GM12872 (cell line): ENCODE measurements around the gene OR5H6.

ENCODE experiments used
- TF ChIP-seq, protein P1 (sequence below): IDR thresholded peaks from 3 replicates; pipeline ENCODE4 v1.5.1; 2011; ENCODE audit warnings: low read depth, mild to moderate bottlenecking, low read length, moderate library complexity; ENCODE audit not compliant: insufficient read depth

OR5H6 gene

GRCh38 chr3:98290916-98291315, 26.9 kb downstream of the OR5H6 start:
- TF ChIP-seq, protein P1, sequence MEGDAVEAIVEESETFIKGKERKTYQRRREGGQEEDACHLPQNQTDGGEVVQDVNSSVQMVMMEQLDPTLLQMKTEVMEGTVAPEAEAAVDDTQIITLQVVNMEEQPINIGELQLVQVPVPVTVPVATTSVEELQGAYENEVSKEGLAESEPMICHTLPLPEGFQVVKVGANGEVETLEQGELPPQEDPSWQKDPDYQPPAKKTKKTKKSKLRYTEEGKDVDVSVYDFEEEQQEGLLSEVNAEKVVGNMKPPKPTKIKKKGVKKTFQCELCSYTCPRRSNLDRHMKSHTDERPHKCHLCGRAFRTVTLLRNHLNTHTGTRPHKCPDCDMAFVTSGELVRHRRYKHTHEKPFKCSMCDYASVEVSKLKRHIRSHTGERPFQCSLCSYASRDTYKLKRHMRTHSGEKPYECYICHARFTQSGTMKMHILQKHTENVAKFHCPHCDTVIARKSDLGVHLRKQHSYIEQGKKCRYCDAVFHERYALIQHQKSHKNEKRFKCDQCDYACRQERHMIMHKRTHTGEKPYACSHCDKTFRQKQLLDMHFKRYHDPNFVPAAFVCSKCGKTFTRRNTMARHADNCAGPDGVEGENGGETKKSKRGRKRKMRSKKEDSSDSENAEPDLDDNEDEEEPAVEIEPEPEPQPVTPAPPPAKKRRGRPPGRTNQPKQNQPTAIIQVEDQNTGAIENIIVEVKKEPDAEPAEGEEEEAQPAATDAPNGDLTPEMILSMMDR, result no peak

GRCh38 chr3:98291332-98291957, 27.4 kb downstream of the OR5H6 start:
- TF ChIP-seq, protein P1, result no peak
